ENCODE results near the gene TMEM132E.

Gene TMEM132E

GRCh38 chr17:34542700-34543336 lies 36.6 kb upstream of the TMEM132E start:
- H3K9me3 ChIP-seq (ENCODE audit: control insufficient read depth, insufficient read depth, low read depth, low read length) = no peaks in the 10 kb centered on the region
- peak; percentile 40; the same call in 1 of the 2 replicates for TF ChIP-seq CTCF (tag by site-specific recombination; IDR thresholded peaks at IDR 0.05)
- no peak for TF ChIP-seq TCF7L2 (IDR thresholded peaks at IDR 0.05; ENCODE audit: borderline replicate concordance, low read depth, low read length)
- TF ChIP-seq ZEB2 (tag by site-specific recombination; IDR thresholded peaks at IDR 0.05) = no peak
- TF ChIP-seq ZSCAN30 (tag by site-specific recombination; IDR thresholded peaks at IDR 0.05) = peak; percentile 58; the same call in 1 of the 2 replicates
- no peak for TF ChIP-seq INSM2 (tag by site-specific recombination; IDR thresholded peaks at IDR 0.05)
- TF ChIP-seq ZNF530 (tag by site-specific recombination; IDR thresholded peaks at IDR 0.05; ENCODE audit: low read depth) = no peak
- peak; percentile 72 for TF ChIP-seq SCRT2 (tag by site-specific recombination; IDR thresholded peaks at IDR 0.05)
- TF ChIP-seq SCRT1 (tag by site-specific recombination; IDR thresholded peaks at IDR 0.05; ENCODE audit: borderline replicate concordance) = peak; percentile 70; the same call in 1 of the 2 replicates
- TF ChIP-seq ZNF23 (tag by site-specific recombination; IDR thresholded peaks at IDR 0.05; ENCODE audit: borderline replicate concordance) = no peak
- no peak for TF ChIP-seq ZNF701 (tag by site-specific recombination; IDR thresholded peaks at IDR 0.05)
- TF ChIP-seq SP2 (tag by site-specific recombination; IDR thresholded peaks at IDR 0.05) = no peak
- TF ChIP-seq ZNF660 (tag by site-specific recombination; IDR thresholded peaks at IDR 0.05) = peak; percentile 49; the same call in 1 of the 2 replicates
- TF ChIP-seq ZNF621 (tag by site-specific recombination; IDR thresholded peaks at IDR 0.05) = no peak
- TF ChIP-seq ZNF488 (tag by site-specific recombination; IDR thresholded peaks at IDR 0.05) = no peak
- TF ChIP-seq ZNF654 (tag by site-specific recombination; IDR thresholded peaks at IDR 0.05; ENCODE audit: low read depth) = peak; percentile 64
- TF ChIP-seq ZNF626 (tag by site-specific recombination; IDR thresholded peaks at IDR 0.05) = no peak
- ChIA-PET POLR2A (interaction anchor here (1.0 kb wide), 1 partner anchor 71 kb away, joined by 3 read pairs; no protein-coding TSS in a partner anchor), CTCF (interaction anchor here (0.5 to 5.4 kb wide), 77 partner anchors 9 to 598 kb away, joined by 3 to 73 read pairs (median 4); partner anchors contain the start of gene RAD51D)
- no peaks in the 10 kb centered on the region for H3K4me1 ChIP-seq (ENCODE audit: control insufficient read depth, insufficient read depth, low read length)
- no peak overlapping the region for H3K4me3 ChIP-seq (ENCODE audit: low read depth, low read length)
- no peaks in the 10 kb centered on the region for H3K36me3 ChIP-seq (ENCODE audit: control insufficient read depth in 2 of 2, insufficient read depth in 1 of 2, low read length in 2 of 2)
- H3K27ac ChIP-seq (ENCODE audit: extremely low read depth, low read depth, low read length) = no peak overlapping the region

GRCh38 chr17:34547453-34548063 lies 31.8 kb upstream of the TMEM132E start:
- TF ChIP-seq ZNF654 (tag by site-specific recombination; IDR thresholded peaks at IDR 0.05; ENCODE audit: low read depth) (no peak), HOXA7 (CRISPR knock-in tag; IDR thresholded peaks at IDR 0.05; ENCODE audit: borderline replicate concordance) (no peak), ZNF664 (tag by site-specific recombination; IDR thresholded peaks at IDR 0.05) (no peak), ZNF292 (tag by site-specific recombination; IDR thresholded peaks at IDR 0.05; ENCODE audit: borderline replicate concordance, low read depth) (no peak), ZNF704 (tag by site-specific recombination; IDR thresholded peaks at IDR 0.05) (no peak)
- Histone ChIP-seq H3K36me3 (ENCODE audit: control insufficient read depth in 2 of 2, insufficient read depth in 1 of 2, low read length in 2 of 2) (no peaks in the 10 kb centered on the region), H3K9me3 (ENCODE audit: control insufficient read depth, insufficient read depth, low read depth, low read length) (no peaks in the 10 kb centered on the region), H3K4me3 (ENCODE audit: low read depth, low read length) (no peak overlapping the region), H3K4me1 (ENCODE audit: control insufficient read depth, insufficient read depth, low read length) (no peaks in the 10 kb centered on the region), H3K27ac (ENCODE audit: extremely low read depth, low read depth, low read length) (no peak overlapping the region)
- ChIA-PET CTCF (interaction anchor here (0.6 to 1.3 kb wide), 8 partner anchors 15 to 364 kb away, joined by 3 to 7 read pairs (median 4); no protein-coding TSS in a partner anchor), POLR2A (no interaction called here)

Data from HEK293 (cell line).